Measurements from ENCODE around the gene DEAF1.
"Not testable (repeated sequence)": the region's sequence is repeated elsewhere in the genome, so short reads cannot be mapped to it uniquely, and the experiment has no call there.

The DEAF1 gene

GRCh38 chr11:698493-699115 is 3.6 kb upstream of the DEAF1 start:
- H3K4me3 ChIP-seq (ENCODE audit: low read length), result no peak overlapping the region
- TF ChIP-seq ZNF274 (IDR thresholded peaks at IDR 0.05; ENCODE audit: low read depth, low read length), result no peak

- no peak overlapping the region for H3K4me3 ChIP-seq (ENCODE audit: low read length)
- TF ChIP-seq ZNF274 (IDR thresholded peaks at IDR 0.05; ENCODE audit: low read depth, low read length), result no peak
Observed at GRCh38 chr11:697811-698311, 2.8 kb upstream of the DEAF1 start.

GRCh38 chr11:696955-697491 is 2.0 kb upstream of the DEAF1 start:
- TF ChIP-seq ZNF274 (IDR thresholded peaks at IDR 0.05; ENCODE audit: low read depth, low read length), result no peak
- H3K4me3 ChIP-seq (ENCODE audit: low read length), result peak overlapping the region; percentile 85; the same call in 1 of the 2 replicates

- peak within 1 kb of the TSS; percentile 85 for H3K4me3 ChIP-seq (ENCODE audit: low read length)
- no peak for TF ChIP-seq ZNF274 (IDR thresholded peaks at IDR 0.05; ENCODE audit: low read depth, low read length)
Observed at GRCh38 chr11:695538-696248, 671 bp upstream of the DEAF1 start, which contains the start of gene TMEM80. TSS of gene TMEM80 (plus strand) at chr11:695816. CDS start at chr11:695828, 12 bp downstream.

GRCh38 chr11:695288-695537 is 191 bp upstream of the DEAF1 start:
- H3K4me3 ChIP-seq (ENCODE audit: low read length), result peak overlapping the region; percentile 85; the same call in 1 of the 2 replicates
- TF ChIP-seq ZNF274 (IDR thresholded peaks at IDR 0.05; ENCODE audit: low read depth, low read length), result no peak

- TF ChIP-seq ZNF274 (IDR thresholded peaks at IDR 0.05; ENCODE audit: low read depth, low read length), result no peak
- H3K4me3 ChIP-seq (ENCODE audit: low read length), result peak overlapping the region; percentile 69
Observed at GRCh38 chr11:693887-694562, 997 bp downstream of the DEAF1 start.

GRCh38 chr11:693415-693831 is 1.6 kb downstream of the DEAF1 start:
- H3K4me3 ChIP-seq (ENCODE audit: low read length), result peak overlapping the region; percentile 69; the same call in 1 of the 2 replicates
- TF ChIP-seq ZNF274 (IDR thresholded peaks at IDR 0.05; ENCODE audit: low read depth, low read length), result no peak

GRCh38 chr11:692824-693414 is 2.1 kb downstream of the DEAF1 start:
- no peak overlapping the region; the same call in 1 of the 2 replicates for H3K4me3 ChIP-seq (ENCODE audit: low read length)
- TF ChIP-seq ZNF274 (IDR thresholded peaks at IDR 0.05; ENCODE audit: low read depth, low read length), result no peak

GRCh38 chr11:691710-692590 is 3.1 kb downstream of the DEAF1 start:
- no peak for TF ChIP-seq ZNF274 (IDR thresholded peaks at IDR 0.05; ENCODE audit: low read depth, low read length)
- H3K4me3 ChIP-seq (ENCODE audit: low read length), result no peak overlapping the region

- H3K4me3 ChIP-seq (ENCODE audit: low read length), result no peak overlapping the region
- TF ChIP-seq ZNF274 (IDR thresholded peaks at IDR 0.05; ENCODE audit: low read depth, low read length), result no peak
Observed at GRCh38 chr11:690738-691633, 4.0 kb downstream of the DEAF1 start.

- H3K4me3 ChIP-seq (ENCODE audit: low read length), result not testable (repeated sequence)
Observed at GRCh38 chr11:690244-690643, 4.8 kb downstream of the DEAF1 start.

- TF ChIP-seq ZNF274 (IDR thresholded peaks at IDR 0.05; ENCODE audit: low read depth, low read length), result no peak
Observed at GRCh38 chr11:689625-690024, 5.4 kb downstream of the DEAF1 start.

More at GRCh38 chr11:689625-690024, 5.4 kb downstream of the DEAF1 start:
- H3K4me3 ChIP-seq (ENCODE audit: low read length), result no peak overlapping the region

All from GM08714 (cell line).